HG03469 (cell line): ENCODE results near the gene ANO6.
"Not testable (repeated sequence)": the region's sequence is repeated elsewhere in the genome, so short reads cannot be mapped to it uniquely, and the experiment has no call there.

ENCODE experiments used
- ATAC-seq: cut with Tn5 transposase; IDR thresholded peaks from one replicate; pipeline ENCODE4 v1.9.1; 2021; ENCODE audit warnings: mild to moderate bottlenecking, moderate library complexity, moderate number of reproducible peaks; ENCODE audit not compliant: unreplicated experiment

ANO6 gene, protein sequence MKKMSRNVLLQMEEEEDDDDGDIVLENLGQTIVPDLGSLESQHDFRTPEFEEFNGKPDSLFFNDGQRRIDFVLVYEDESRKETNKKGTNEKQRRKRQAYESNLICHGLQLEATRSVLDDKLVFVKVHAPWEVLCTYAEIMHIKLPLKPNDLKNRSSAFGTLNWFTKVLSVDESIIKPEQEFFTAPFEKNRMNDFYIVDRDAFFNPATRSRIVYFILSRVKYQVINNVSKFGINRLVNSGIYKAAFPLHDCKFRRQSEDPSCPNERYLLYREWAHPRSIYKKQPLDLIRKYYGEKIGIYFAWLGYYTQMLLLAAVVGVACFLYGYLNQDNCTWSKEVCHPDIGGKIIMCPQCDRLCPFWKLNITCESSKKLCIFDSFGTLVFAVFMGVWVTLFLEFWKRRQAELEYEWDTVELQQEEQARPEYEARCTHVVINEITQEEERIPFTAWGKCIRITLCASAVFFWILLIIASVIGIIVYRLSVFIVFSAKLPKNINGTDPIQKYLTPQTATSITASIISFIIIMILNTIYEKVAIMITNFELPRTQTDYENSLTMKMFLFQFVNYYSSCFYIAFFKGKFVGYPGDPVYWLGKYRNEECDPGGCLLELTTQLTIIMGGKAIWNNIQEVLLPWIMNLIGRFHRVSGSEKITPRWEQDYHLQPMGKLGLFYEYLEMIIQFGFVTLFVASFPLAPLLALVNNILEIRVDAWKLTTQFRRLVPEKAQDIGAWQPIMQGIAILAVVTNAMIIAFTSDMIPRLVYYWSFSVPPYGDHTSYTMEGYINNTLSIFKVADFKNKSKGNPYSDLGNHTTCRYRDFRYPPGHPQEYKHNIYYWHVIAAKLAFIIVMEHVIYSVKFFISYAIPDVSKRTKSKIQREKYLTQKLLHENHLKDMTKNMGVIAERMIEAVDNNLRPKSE

DNA sequence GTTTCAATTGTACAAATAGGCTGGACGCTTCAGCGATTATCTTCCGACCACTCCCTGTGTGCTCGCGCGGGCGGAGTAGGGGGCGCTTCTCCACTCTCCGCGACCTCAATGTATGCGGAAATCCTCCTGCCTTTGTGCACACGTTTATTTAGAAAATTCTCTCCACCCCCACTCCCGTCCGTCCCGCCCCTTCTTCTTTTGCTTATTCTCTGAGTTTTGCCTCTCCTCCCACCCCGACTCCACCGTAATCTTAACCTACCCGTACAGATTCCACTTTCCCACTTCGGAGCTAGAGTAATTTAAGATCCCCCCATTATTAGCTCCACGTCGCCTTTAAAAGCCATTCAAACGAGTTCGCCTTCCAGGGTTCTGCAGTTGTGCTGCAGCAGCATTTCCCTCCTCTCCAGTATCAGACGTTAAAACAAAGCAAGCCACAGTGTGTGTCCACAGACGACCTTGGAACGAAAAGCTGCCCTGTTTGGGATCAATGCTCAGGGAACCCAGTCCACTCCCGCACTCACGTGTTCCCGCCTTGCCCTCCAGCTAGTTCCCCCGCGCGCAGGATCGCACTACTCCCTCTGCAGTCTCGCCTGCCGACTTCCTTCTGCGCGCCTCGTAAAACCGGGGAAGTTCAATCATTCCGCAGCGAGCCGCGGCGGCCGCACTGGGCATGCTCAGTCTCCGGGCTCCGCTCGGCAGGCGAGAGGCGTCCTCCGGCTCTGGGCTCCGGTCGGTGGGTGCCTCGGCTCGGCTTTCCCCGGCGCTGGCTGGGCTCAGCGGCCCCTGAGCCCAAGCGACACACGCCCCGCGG, at the start of gene ANO6:
Gene ANO6 (plus strand): TSS at position 677 of the 811 bp plus-strand sequence. CDS start 227 bp downstream, outside the sequence.
- ATAC-seq: peak; percentile 64

DNA sequence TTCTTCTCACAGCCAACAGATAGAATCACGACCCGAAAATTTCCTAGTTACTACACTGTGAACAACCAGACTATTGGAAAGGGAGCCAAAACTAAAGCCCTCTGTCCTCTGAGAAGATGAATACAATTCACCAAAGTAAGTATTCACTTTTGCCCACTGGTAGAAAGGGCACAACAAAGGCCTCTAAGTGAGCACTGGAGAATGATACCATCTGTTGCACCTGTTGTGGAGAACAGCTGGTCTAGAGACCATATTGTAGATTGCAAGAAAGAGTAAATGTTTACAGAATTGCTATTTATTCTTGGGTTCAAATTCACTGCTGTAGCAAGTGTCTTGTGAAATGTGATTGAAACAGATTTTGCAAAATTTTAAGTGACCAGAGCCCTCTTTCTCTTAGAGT, 46.9 kb upstream of the ANO6 start:
- ATAC-seq: no peak

DNA sequence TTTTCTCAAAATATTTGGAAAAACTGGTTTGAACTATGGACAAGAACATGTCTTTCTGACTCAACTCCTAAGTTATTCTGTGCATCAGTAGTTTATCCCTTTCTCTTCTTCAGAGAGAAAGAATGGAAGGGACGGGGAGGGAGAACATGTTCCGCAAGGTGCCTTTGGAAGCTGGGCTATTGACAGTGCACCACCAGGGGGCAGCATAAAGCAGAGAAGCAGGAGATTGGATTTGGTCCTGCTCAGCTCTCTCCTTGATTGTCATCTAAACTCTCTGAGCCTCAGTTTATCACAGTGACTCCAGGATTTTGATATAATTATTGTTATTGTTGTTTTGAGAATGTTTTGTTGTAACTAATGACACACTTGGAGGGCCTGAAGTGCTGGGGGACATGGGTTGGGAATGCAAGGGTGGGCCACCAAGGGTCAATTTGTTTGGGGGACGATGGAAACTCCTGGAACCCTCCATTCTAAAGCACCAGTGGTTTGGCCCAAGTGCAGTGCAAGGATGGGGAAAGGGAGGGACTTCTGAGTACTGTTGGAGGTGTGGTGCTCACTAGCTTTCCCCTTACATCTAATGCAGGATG, 45.3 kb upstream of the ANO6 start:
- peak; percentile 76 for ATAC-seq

DNA sequence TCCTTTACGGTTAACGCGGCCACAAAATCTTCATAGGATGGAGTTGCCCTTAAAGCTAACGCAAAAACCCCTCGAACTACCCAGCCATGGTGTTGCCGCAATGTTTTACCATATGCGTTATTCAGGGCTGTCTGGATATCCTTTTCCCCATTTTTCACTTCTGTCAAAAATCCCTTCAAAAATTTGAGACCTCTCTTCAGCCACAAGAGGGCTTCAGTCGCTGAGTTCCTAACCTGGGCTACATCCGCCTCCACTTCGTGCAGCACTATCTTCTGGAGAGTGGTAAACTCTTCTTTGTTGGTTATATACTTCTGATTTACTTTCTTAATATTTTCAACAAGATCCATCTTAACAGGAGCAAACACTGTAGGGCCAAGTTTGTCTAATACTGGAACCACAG, 42.6 kb upstream of the ANO6 start:
- not testable (repeated sequence) for ATAC-seq

DNA sequence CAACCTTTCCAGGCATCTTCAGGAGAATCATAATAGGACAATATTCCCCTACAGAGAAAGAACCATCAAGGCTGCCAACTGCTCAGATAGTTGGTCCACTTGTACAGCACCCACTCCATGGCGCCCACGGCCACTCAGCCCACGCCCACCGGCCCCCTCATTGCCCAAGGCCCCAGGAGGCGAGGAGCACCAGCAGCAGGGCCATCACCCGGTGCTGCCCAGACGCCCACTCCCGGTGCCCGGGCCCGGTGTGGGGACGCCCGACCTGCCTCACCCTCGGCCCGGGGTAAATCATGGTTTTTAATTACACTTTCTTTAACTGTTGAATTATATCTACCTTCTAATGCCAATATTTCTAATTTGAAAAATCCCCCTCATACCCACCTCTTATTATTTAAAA, 41.3 kb upstream of the ANO6 start:
- ATAC-seq: no peak

DNA sequence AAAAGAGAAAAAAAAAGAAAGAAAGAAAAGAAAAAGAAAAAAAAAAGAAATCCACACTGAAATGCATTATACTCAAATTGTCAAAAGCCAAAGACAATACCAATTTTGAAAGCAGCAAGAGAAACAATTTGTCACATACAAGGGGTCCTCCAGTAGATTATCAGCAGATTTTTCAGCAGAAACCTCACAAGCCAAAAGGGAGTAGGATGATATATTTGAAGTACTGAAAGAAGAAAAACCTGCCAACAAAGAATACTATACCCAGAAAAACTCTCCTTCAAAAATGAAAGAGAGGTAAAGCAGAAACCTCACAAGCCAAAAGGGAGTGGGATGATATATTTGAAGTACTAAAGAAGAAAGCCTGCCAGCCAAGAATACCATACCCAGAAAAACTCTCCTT, 37.1 kb upstream of the ANO6 start:
- no peak for ATAC-seq

DNA sequence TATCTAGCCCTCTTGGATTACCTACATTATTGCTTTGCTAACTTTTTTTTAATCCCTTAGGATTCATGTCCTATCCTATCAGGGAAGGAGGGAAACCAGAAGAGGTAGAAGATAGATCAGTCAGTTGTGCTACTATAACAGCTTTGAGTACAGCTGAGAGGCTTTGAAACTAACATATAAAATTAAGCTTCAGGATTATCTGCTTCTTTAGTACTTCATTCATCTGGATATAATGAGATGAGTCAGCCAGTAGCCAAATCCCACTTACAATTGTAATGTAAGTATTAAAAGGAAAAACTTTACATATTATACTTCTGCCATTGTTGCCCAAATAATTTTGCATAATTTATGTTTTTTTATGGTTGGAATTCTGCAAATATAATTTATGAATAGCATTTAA, 33.4 kb upstream of the ANO6 start:
- ATAC-seq: no peak

DNA sequence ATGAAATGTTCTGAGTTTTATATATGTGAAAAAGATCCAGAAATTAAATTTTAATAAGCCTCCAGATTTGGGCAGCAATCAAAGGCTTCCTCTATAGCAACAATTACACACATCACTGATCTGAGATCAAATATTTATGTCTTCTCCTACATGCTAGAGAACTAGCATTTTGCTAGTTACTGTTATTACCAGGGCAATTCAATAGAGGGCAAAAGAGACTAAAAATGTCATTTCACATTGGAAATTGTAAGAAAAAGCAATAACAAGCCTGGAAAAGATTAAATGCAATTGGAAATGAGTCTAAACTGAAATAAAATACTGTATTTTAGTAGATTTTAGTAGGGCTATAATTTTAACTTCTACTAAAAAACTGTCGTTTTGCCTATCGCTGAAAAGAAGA, 32.6 kb upstream of the ANO6 start:
- no peak for ATAC-seq

DNA sequence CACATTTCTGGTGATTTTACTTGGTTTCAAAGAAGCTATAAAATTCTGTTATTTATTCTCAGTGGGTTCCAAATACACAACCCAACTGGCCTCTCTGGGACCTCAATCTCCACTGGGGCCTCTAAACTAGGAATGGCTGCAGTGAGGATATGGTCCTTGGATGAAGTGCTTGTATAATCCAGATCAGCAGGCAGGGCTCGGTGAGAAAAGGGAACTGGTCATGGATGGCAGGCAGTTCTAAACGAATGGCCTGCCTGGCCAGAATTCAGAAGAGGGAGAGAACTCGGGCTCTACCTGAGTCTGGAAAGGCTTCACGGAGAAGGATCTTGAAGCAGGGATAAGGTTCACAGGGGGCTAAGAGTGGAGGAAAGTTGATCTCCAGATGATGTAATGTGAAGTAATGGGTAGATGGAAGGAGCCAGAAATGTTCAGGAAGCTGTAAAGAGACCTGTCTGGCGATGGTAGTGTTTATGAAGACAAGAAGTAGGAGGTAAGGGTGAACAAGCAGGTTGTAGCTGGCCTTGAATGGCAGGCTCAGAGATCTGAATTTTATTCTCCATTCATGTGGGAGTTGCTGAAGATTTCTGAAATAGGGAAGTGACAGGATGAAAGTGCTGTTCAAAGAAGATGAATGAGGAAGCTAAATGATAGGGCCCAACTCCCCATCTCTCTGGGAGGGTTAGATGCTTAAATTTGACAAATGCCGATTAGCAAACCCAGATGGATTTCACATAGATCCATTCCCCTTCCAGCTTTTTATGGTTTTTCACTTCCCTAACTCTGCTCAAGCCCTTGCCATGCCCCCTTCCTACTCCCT, 31.5 kb upstream of the ANO6 start:
- no peak for ATAC-seq

DNA sequence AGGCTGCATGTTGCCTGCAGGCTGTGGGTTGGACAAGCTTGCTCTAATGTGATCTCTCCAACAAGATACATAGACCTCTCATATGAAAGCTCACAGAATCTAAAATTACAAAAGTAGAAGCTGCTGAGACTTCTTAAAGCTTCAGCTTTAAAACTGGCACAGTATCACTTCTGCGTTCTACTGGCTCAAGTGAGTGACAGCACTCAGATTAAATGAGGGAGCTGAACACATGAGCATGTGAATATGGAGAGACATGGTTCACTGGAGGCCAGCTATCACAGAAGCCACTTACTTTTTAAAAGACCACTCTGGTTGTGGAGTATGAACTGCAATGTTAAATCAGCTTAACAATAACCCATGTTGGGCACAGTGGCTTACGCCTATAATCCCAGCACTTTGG, 29.1 kb upstream of the ANO6 start:
- no peak for ATAC-seq

DNA sequence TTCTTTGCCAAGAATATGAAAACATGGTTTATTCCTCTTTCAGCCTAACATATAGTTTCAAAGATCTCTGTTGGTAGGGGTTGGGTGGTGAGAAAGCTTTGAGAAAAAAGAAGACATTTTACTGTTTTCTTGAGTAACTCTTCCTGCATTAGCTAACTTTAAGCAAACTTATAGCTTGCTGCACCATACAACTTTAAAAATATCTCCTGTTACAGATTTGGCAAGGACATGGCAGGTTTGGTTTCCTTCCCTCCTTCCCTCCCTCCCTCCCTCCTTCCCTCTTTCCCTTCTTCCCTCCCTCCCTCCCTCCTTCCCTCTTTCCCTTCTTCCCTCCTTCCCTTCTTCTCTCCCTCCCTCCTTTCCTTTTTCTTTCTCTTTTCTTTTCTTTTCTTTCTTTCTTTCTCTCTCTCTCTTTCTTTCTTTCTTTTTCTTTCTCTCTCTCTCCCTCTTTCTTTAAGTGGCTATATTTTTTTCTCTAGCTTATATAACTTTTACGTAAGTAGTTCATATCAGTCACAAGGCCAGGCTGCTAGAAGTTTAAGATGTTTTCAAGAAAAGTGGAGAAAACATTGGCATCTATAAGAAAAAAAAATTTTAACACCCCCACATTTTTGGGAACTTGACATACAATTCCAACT, 26.0 kb upstream of the ANO6 start:
- ATAC-seq: no peak

DNA sequence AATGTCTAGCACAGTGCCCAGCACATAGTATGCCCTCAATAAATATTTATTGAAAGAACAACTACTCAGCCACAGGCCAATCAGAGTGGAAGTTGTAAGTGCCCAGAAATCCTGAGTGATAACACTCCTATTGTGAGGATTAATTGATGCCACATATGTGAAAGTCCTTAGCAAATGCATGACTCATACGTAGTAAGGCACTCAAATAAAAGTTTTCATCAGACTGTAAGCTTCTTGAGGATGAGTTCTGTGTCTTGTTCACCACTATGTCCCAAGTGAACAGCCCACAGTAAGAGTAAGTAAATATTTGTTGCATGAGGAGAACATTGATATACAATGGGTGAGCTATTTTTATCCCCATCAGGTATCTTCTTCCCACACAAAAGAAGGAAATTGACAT, 24.7 kb upstream of the ANO6 start:
- no peak for ATAC-seq

DNA sequence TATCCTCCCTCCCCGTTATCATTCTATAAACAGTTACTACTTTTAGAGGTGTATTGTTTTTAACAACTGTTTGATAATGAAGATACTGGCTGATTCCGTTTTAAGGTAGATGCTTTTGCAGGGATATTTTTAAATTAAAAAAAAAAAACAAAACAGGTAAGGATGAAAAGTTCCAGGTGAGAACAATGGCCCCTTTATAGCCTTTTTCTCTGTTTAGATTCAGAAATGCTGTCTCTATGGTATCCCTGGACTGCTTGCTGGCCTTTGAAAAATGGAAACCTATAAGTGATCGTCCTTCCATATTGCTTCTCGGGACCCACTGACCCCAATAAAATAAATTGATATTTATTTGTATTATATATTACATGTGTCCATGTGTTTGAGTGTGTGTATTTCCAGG, 23.2 kb upstream of the ANO6 start:
- ATAC-seq: no peak

DNA sequence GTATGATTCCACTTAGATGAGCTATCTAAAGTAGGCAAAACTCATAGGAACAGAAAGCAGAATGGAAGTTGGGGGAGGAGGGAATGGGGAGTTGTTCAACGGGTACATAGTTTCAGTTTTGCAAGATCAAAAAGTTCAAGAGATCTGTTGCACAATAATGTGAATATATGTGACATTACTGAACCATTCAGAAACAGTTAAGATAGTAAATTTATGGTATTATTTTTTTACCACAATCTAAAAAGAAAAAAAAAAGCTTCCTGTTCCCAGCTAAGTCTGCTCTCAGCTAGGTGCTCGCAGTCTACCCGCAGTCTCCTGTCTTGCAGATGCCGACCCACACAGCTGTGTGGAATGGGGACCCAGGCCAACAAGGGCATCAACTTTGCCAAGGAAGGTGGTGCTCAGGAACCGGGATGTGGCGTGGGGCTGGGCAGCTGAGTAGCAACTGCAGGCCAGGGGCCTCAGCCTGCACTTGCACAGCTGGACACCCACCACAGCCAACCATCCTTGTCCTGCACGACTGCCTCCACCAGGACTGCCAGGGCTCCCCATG, 15.3 kb upstream of the ANO6 start:
- ATAC-seq: no peak

DNA sequence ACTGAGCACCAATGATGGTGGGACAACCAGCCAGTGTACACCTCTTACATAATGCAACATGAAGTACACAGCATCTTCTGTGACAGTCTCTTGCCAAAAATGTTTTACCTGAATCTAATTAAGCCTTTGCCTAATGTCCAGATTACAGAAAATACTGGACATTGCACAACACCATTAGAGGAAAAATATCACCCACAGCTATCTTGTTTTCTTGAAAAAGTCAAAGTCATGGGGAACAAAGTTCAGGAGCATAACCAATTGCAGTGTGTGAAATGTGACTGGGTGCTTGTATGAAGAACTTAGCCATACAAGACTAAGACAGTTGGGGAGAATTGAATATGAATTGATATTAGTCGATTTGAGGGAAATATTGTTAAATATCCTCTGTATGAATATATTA, 12.1 kb upstream of the ANO6 start:
- no peak for ATAC-seq

DNA sequence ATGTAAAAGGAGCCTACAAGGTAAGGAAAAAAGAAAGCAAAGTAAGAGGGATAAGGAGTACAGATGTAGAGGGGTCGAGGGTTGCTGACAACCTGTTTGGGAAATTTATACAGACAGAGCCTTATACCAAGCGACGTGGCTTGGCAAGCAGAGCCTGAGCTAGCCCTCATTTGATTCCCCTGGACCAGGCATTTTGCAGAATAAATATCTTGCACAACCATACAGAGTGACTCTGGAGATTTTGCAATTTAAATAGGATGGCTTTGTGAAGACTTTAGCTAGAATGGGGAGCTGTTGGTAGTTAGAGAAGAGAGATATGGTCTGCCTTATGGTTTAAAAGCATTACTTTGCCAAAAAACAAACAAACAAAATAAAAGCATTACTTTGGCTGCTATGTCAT, 11.1 kb upstream of the ANO6 start:
- no peak for ATAC-seq

DNA sequence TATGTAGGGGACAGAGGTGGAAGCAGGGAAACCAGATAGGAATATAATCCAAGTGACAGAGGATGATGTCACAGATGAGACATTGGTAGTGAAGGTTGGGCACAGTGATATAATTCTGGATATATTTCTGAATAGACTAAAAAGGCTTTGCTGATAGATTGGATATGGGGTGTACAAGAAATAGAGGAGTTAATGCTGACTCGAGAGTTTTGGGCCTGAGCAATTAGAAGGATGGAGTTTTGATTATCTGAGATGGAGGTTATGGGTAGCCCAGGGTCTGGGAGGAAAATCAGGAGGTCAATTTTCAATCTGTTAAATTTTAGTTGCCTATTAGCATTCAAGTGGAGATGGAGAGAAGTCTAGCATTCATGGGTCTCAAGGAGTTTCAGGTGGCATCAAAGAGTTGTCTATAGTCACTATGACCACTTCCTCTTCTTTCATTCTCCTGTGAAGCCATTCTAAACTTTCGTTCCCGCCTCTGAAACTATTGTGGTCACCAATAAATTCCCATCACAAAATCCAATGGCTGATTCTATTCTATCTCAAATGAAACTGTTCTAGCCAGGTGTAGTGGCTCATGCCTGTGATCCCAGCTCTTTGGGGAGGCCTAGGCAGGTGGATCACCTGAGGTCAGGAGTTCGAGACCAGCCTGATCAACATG, 10.6 kb upstream of the ANO6 start:
- no peak for ATAC-seq

DNA sequence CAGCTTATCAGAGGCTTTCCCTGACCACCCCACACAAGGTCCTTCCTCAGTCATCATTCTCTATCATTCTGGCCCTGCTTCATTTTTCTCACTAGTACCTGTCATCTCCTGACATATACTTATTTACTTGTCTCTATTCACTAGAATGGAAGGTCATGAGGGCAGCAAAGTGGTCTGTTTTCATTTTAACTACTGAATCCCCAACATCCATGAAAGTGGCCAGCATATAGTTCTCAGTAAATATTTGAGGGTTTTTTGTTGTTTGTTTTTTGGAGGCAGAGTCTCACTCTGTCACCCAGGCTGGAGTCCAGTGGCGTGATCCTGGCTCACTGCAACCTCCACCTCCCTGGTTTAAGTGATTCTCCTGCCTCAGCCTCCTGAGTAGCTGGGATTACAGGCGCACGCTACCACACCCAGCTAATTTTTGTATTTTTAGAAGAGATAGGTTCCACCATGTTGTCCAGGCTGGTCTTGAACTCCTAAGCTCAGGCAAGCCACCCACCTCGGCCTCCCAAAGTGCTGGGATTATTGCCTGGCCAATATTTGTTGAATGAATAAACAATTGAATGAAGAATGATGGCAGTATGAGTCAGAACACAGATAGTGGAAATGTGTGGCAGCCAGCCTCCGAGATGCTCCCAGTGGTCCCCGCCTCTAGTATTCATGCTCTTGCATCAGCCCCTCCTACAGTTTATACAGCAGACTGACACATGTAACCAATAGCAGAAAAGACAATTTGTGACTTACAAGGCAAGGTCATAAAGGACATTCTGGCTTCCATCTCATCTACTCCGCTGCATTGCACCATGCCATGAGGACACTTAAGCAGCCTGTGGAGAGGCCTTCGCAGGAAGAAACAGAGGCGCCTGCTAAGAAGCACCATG, 7.0 kb upstream of the ANO6 start:
- no peak for ATAC-seq
